Measurements from ENCODE around the gene SEMA5A.

The SEMA5A gene

GRCh38 chr5:9332026-9332425 lies 213.8 kb downstream of the SEMA5A start:
- no peak for DNase-seq (ENCODE audit: low read depth in 2 of 2)

- DNase-seq (ENCODE audit: low read depth in 2 of 2): no peak
Observed at GRCh38 chr5:9331372-9331771, 214.5 kb downstream of the SEMA5A start.

GRCh38 chr5:9329125-9329524 lies 216.8 kb downstream of the SEMA5A start:
- no peak for DNase-seq (ENCODE audit: low read depth in 2 of 2)

- no peak for DNase-seq (ENCODE audit: low read depth in 2 of 2)
Observed at GRCh38 chr5:9325549-9325948, 220.3 kb downstream of the SEMA5A start.

- DNase-seq (ENCODE audit: low read depth in 2 of 2): no peak
Observed at GRCh38 chr5:9324348-9325077, 221.4 kb downstream of the SEMA5A start.

- no peak for DNase-seq (ENCODE audit: low read depth in 2 of 2)
Observed at GRCh38 chr5:9320652-9321051, 225.2 kb downstream of the SEMA5A start.

- DNase-seq (ENCODE audit: low read depth in 2 of 2): no peak
Observed at GRCh38 chr5:9318031-9318430, 227.8 kb downstream of the SEMA5A start.

- no peak for DNase-seq (ENCODE audit: low read depth in 2 of 2)
Observed at GRCh38 chr5:9316733-9317132, 229.1 kb downstream of the SEMA5A start.

- no peak for DNase-seq (ENCODE audit: low read depth in 2 of 2)
Observed at GRCh38 chr5:9316041-9316440, 229.8 kb downstream of the SEMA5A start.

- no peak for DNase-seq (ENCODE audit: low read depth in 2 of 2)
Observed at GRCh38 chr5:9314558-9314957, 231.3 kb downstream of the SEMA5A start.

- DNase-seq (ENCODE audit: low read depth in 2 of 2): no peak
Observed at GRCh38 chr5:9313751-9314150, 232.1 kb downstream of the SEMA5A start.

- DNase-seq (ENCODE audit: low read depth in 2 of 2): no peak
Observed at GRCh38 chr5:9307150-9307549, 238.7 kb downstream of the SEMA5A start.

- DNase-seq (ENCODE audit: low read depth in 2 of 2): no peak
Observed at GRCh38 chr5:9302218-9302617, 243.7 kb downstream of the SEMA5A start.

GRCh38 chr5:9301200-9301599 lies 244.7 kb downstream of the SEMA5A start:
- DNase-seq (ENCODE audit: low read depth in 2 of 2): no peak

- no peak for DNase-seq (ENCODE audit: low read depth in 2 of 2)
Observed at GRCh38 chr5:9297134-9297533, 248.7 kb downstream of the SEMA5A start.

GRCh38 chr5:9295466-9295801 lies 250.4 kb downstream of the SEMA5A start:
- DNase-seq (ENCODE audit: low read depth in 2 of 2): no peak

GRCh38 chr5:9294793-9295465 lies 250.9 kb downstream of the SEMA5A start:
- DNase-seq (ENCODE audit: low read depth in 2 of 2): no peak

GRCh38 chr5:9288234-9288633 lies 257.6 kb downstream of the SEMA5A start:
- DNase-seq (ENCODE audit: low read depth in 2 of 2): no peak

GRCh38 chr5:9284781-9285307 lies 261.0 kb downstream of the SEMA5A start:
- no peak for DNase-seq (ENCODE audit: low read depth in 2 of 2)

- DNase-seq (ENCODE audit: low read depth in 2 of 2): no peak
Observed at GRCh38 chr5:9284272-9284671, 261.6 kb downstream of the SEMA5A start.

- no peak for DNase-seq (ENCODE audit: low read depth in 2 of 2)
Observed at GRCh38 chr5:9283473-9283872, 262.4 kb downstream of the SEMA5A start.

- DNase-seq (ENCODE audit: low read depth in 2 of 2): no peak
Observed at GRCh38 chr5:9283021-9283420, 262.9 kb downstream of the SEMA5A start.

- no peak for DNase-seq (ENCODE audit: low read depth in 2 of 2)
Observed at GRCh38 chr5:9282211-9282610, 263.7 kb downstream of the SEMA5A start.
